GM12864 (cell line): ENCODE measurements around the gene UGGT2.
"Not testable (repeated sequence)": the region's sequence is repeated elsewhere in the genome, so short reads cannot be mapped to it uniquely, and the experiment has no call there.

Experiments used
- DNase-seq: peaks from one replicate; pipeline ENCODE4 v3.0.0-alpha.2; 2011; ENCODE audit warnings: low read depth
- H3K4me3 ChIP-seq: 2 replicates; pipeline ENCODE4 v1.5.1; 2011; ENCODE audit warnings: mild to moderate bottlenecking, low read depth, low read length, control low read depth
- TF ChIP-seq, protein P1 (sequence below): IDR thresholded peaks from 2 replicates; pipeline ENCODE4 v1.5.1; 2011; ENCODE audit warnings: low read depth, mild to moderate bottlenecking, moderate library complexity, low read length, control low read depth, inconsistent platforms; ENCODE audit errors: missing control alignments

UGGT2 gene

DNA sequence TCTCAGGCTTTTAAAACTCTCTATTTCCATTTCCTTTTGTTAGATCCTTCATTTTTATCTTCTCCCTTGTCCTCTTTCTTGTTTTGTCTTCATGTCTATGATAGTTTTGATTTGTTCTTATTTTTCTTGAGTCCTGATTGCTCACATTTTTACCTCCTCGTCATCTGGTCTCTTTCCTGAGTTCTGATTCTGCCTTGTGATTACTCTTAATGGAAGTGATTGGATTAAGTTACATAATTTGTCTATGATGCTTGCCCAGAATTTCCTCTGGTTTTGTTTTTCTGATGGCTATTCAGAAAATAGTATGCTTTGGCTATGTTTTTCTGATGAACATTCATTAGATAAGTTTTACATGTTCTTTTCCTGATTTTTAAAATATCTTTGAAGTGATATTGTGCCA is 273.7 kb downstream of the UGGT2 start:
- DNase-seq = no peak

DNA sequence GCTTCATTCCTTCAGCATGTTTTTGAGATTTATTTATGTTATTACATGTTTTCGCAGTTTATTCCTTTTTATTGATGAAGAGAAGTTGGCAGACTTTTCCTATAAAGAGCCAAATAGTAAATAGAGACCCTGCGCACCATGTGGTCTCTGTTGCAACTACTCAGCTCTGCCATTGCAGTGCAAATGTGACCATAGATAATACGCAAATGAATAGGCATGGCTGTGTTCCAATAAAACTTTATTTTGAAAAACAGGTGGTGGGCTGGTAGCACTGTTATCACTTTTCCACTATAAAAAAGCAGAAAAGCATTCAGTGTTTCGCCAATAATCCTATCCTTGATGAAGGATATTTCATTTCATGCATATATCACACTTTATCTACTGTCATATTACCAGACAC is 281.3 kb downstream of the UGGT2 start:
- DNase-seq = no peak
- TF ChIP-seq, protein P1, sequence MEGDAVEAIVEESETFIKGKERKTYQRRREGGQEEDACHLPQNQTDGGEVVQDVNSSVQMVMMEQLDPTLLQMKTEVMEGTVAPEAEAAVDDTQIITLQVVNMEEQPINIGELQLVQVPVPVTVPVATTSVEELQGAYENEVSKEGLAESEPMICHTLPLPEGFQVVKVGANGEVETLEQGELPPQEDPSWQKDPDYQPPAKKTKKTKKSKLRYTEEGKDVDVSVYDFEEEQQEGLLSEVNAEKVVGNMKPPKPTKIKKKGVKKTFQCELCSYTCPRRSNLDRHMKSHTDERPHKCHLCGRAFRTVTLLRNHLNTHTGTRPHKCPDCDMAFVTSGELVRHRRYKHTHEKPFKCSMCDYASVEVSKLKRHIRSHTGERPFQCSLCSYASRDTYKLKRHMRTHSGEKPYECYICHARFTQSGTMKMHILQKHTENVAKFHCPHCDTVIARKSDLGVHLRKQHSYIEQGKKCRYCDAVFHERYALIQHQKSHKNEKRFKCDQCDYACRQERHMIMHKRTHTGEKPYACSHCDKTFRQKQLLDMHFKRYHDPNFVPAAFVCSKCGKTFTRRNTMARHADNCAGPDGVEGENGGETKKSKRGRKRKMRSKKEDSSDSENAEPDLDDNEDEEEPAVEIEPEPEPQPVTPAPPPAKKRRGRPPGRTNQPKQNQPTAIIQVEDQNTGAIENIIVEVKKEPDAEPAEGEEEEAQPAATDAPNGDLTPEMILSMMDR = no peak
- H3K4me3 ChIP-seq = no peak overlapping the region

More for the DNA sequence above, 273.7 kb downstream of the UGGT2 start:
- TF ChIP-seq, protein P1 = no peak
- H3K4me3 ChIP-seq = no peak overlapping the region

DNA sequence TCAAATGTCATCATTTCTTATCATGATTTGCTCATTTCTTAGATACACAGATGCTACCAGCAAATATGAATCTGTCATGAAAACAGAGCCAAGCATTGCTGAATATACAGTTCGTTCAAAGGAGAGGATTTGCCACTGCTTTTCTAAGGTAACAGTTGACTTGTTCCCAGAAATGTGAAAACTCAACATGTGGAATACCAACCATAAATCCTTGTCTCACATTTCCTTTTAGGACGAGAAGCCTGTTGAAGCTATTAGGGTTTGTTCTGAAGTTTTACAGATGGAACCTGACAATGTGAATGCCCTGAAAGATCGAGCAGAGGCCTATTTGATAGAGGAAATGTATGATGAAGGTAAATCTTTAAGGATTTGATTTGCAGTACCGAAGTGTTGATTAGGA is 289.6 kb downstream of the UGGT2 start:
- DNase-seq = no peak
- no peak overlapping the region for H3K4me3 ChIP-seq
- TF ChIP-seq, protein P1 = no peak

DNA sequence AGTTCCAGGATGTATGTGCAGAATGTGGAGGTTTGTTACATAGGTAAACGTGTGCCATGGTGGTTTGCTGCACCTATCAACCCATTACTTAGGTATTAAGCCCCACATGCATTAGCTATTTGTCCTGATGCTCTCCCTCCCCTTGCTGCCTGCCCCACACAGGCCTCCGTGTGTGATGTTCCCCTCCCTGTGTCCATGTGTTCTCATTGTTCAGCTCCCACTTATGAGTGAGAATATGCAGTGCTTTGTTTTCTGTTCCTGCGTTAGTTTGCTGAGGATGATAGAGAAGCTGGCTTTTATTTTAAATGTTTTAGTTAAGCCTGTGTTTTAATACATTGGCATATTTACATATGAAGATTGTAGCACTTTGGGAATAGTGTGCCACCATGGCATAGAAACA is 290.6 kb downstream of the UGGT2 start:
- not testable (repeated sequence) for H3K4me3 ChIP-seq, DNase-seq

DNA sequence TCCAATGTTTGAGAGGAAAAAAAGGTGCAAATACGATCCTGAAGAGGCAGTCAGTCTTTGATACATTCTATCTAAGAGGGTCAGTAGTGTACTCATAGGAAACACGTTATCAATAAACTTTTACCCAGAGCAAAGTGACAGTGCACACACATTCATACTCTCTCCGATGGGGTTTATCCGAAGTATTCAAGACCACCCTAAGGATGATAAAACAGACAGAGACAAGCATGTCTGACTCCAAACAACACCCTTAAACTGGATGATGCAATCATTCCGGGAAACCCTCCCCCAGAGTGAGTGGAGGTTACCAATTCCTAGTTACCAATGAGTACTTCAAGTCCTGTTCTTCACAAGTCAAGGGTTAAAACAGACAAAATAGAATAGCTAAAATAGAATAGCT is 297.1 kb downstream of the UGGT2 start:
- DNase-seq = no peak
- TF ChIP-seq, protein P1 = no peak
- no peak overlapping the region for H3K4me3 ChIP-seq

DNA sequence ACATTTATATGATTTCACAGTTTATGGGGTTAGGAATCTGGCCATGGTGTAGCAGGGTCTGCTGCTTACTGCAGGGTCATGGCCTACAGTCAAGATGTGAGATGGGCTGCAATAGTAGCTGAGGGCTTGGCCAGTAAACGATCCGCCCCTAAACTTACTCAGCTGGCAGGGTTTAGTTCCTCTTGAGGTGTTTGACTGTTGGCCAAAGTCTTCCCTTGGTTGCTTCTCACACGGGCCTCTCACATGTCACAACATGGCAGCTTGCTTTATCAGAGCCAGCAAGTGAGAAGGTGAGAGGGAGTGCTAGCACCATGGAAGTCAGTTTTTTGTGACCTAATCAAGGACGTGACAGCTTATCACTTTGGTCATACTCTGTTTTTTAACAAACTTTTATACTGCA is 299.1 kb downstream of the UGGT2 start:
- no peak overlapping the region for H3K4me3 ChIP-seq
- no peak for DNase-seq
- TF ChIP-seq, protein P1 = no peak

DNA sequence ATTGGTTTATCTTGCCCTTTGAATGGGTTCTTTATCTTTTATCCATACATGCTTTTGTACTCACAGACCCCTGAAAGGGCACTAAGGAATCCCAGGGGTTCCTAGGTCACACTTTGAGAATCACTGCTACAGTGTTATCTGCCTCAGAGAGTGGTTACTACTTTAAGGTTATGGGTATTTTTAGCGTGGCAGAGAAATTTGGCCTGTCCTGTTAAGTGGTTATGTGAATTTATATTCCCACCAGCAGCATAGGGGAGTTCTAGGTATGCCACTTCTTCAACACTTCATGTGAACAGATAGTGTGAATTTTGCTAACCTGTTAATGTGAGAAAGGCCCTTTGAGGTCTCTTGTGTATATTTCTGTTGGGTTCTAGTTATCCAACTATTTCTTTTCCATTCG is 300.5 kb downstream of the UGGT2 start:
- H3K4me3 ChIP-seq = no peak overlapping the region
- DNase-seq = no peak
- TF ChIP-seq, protein P1 = no peak
